Measurements from ENCODE around the gene GCLC. TPM values are rescaled to one million over a fixed set of nuclear protein-coding genes. Genes with fewer than 3 reads are reported as not detected.

Gene GCLC
- total RNA-seq, 1 donor, result 26.8 TPM

DNA sequence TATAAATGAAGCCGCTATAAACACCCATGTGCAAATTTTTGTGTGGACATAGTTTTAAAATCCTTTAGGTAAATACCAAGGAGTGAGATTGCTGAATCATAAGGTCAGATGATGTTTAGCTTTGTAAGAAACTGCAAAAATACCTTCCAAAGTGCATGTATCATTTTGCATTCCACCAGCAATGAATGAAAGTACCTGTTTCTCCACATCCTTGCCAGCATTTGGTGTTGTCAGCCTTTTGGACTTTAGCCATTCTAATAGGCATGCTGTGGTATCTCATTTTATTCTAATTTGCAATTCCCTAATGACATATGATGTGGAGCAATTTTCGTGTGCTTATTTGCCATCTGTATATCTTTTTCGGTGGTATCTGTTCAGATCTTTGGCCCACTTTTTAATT is 93.7 kb downstream of the GCLC start:
- Histone ChIP-seq H3K36me3 (ENCODE audit: insufficient read depth, low read length) (no peaks in the 10 kb centered on the region), H3K4me1 (ENCODE audit: insufficient read depth, low read length) (no peaks in the 10 kb centered on the region), H2AFZ (ENCODE audit: low read length) (no peak overlapping the region), H3K79me2 (ENCODE audit: insufficient read depth, low read length) (no peaks in the 10 kb centered on the region), H4K20me1 (ENCODE audit: insufficient read depth, low read length) (no peaks in the 10 kb centered on the region), H3K4me2 (ENCODE audit: insufficient read depth, low read length) (no peak overlapping the region), H3K27me3 (ENCODE audit: insufficient read depth, low read length) (no peaks in the 10 kb centered on the region), H3K4me3 (ENCODE audit: insufficient read depth, low read length) (no peak overlapping the region), H3K27ac (ENCODE audit: low read depth, low read length) (no peak overlapping the region), H3K9me3 (ENCODE audit: low read depth, low read length) (no peaks in the 10 kb centered on the region)
- TF ChIP-seq, protein P1, sequence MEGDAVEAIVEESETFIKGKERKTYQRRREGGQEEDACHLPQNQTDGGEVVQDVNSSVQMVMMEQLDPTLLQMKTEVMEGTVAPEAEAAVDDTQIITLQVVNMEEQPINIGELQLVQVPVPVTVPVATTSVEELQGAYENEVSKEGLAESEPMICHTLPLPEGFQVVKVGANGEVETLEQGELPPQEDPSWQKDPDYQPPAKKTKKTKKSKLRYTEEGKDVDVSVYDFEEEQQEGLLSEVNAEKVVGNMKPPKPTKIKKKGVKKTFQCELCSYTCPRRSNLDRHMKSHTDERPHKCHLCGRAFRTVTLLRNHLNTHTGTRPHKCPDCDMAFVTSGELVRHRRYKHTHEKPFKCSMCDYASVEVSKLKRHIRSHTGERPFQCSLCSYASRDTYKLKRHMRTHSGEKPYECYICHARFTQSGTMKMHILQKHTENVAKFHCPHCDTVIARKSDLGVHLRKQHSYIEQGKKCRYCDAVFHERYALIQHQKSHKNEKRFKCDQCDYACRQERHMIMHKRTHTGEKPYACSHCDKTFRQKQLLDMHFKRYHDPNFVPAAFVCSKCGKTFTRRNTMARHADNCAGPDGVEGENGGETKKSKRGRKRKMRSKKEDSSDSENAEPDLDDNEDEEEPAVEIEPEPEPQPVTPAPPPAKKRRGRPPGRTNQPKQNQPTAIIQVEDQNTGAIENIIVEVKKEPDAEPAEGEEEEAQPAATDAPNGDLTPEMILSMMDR (IDR thresholded peaks at IDR 0.05; ENCODE audit: extremely low read depth, low read depth, low read length), result no peak
- no peak for DNase-seq (ENCODE audit: insufficient read length, low spot score, missing footprints)

DNA sequence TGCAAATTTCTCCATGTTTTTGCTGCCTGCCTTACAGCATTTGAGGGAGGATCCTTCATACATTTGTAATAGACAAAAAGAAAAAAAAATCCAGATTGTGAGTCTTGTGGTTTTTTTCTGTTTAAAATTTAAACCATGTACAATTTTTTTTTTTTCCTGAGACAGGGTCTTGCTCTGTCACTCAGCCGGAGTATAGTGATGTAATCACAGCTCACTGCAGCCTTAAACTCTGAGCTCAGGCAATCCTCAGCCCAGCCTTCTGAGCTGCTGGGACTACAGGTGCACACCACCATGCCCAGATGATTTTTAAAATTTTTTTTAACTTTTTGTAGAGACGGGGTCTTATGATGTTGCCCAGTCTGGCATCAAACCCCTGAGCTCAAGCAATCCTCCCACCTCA is 97.0 kb downstream of the GCLC start:
- Histone ChIP-seq H3K79me2 (ENCODE audit: insufficient read depth, low read length) (no peaks in the 10 kb centered on the region), H2AFZ (ENCODE audit: low read length) (no peak overlapping the region), H4K20me1 (ENCODE audit: insufficient read depth, low read length) (no peaks in the 10 kb centered on the region), H3K4me2 (ENCODE audit: insufficient read depth, low read length) (no peak overlapping the region), H3K9me3 (ENCODE audit: low read depth, low read length) (no peaks in the 10 kb centered on the region), H3K4me1 (ENCODE audit: insufficient read depth, low read length) (no peaks in the 10 kb centered on the region), H3K27me3 (ENCODE audit: insufficient read depth, low read length) (no peaks in the 10 kb centered on the region), H3K36me3 (ENCODE audit: insufficient read depth, low read length) (no peaks in the 10 kb centered on the region), H3K27ac (ENCODE audit: low read depth, low read length) (no peak overlapping the region), H3K4me3 (ENCODE audit: insufficient read depth, low read length) (no peak overlapping the region)
- TF ChIP-seq, protein P1 (IDR thresholded peaks at IDR 0.05; ENCODE audit: extremely low read depth, low read depth, low read length), result no peak
- no peak for DNase-seq (ENCODE audit: insufficient read length, low spot score, missing footprints)

Other genes with a start within 250 kb of the GCLC start
- gene ELOVL5, start 196.2 kb downstream of the GCLC start, total RNA-seq, result 75.3 and 76.6 TPM in 2 replicates
- gene KLHL31, start 120.7 kb upstream of the GCLC start, total RNA-seq, result under 0.01 TPM in 2 replicates
- 7.2 and 8.0 TPM in 2 replicates for gene LRRC1, start 249.9 kb upstream of the GCLC start, total RNA-seq

All from osteoblast (primary cell).